Activated naive CD4-positive, alpha-beta T cell (primary cell): Measurements from ENCODE around the gene METAP1.
A peak's percentile ranks its signal among the peaks of the same experiment; 100 is the strongest.
"Not testable (repeated sequence)": the region's sequence is repeated elsewhere in the genome, so short reads cannot be mapped to it uniquely, and the experiment has no call there.

ENCODE experiments used
- DNase-seq, 4 experiments: peaks; one replicate each; lab custom pipeline; 2025; lab: John Stamatoyannopoulos, UW

METAP1 gene

DNA sequence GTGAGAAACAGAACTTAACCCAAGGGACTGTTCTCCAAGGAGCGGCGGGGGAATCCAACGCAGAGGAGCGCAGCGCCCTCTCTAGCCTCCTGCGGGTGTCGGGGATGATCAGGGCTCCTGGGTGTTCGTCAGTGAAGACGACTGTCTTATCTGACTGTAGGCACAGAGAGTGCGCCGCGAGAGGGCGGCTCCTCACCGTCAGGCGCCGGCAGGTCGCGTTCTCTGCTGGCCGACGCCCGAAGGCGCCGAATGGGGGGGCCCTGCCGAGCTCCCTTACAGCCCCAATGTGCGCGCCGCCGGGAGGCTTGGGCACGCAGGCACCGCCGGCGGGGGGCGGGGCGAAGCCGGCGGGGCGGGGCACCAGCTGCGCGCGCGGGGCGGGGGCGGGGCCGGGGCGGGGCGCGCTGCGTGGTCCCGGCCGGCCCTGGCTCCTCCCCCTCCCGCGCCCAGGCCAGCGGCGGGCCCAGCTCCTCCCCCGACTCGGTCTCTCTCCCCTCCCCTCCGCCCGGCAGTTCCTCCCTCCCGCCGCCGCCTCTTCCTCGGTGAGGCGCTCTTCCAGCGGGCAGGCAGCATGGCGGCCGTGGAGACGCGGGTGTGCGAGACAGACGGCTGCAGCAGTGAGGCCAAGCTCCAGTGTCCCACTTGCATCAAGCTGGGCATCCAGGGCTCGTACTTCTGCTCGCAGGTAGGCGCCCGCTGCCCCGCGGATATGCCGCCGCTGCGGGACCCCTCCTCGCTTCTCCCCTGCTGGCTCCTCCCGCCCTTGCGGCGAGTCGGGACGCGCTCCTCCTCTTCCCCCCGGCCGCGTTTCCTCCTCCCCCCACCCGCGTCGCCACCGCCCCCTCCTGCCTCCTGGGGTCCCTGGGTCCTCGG, at the start of gene METAP1:
Gene METAP1 (plus strand): TSS at position 539 of the 873 bp plus-strand sequence. CDS start 33 bp downstream, at position 572.
- peak; percentile 84 to 96 (median 88) for DNase-seq

DNA sequence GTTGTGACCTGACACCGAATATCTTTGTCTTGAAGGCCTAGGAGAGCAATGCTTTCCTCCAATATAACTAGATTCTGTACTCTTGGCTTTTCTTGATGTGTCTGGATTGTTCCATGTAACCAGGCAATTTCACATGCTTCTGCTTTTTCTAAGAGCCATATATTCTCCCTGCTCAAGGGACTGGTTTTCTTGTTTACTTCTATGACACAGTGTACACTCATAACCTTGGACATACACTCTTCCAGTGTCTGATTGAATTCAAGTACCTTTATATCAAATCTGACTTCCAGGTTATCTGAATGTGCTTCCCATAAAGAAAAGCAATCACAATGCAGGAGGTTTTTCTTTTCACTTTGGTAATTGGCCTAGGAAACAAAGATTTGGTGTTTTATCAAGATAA, 49.2 kb upstream of the METAP1 start:
- no peak for DNase-seq

- DNase-seq = no peak
These were observed 44.6 kb upstream of the METAP1 start for GRCh38 chr4:98950925-98951324.

DNA sequence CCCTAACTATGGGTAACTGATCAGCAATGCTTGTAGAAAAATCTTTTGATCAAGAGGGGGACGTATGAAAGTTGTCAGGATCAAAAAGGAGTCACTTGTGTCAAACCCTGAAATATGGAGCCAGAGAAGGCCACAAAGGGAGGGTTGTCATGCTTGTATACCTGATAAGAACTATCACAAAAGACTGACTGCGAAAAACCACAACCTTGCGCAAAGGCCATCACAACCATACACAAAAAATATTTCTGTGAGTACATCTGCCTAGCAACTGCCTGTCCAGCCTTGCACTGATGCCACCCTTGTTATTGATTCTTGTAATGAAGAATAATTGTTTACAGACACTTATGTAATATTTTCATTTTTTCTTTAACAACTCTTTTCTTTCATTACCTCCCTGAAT, 43.8 kb upstream of the METAP1 start:
- no peak for DNase-seq

GRCh38 chr4:98955229-98955628, 40.3 kb upstream of the METAP1 start:
- no peak for DNase-seq

- no peak for DNase-seq
These were observed 37.5 kb upstream of the METAP1 start for GRCh38 chr4:98958065-98958464.

GRCh38 chr4:98959411-98959810, 36.1 kb upstream of the METAP1 start:
- no peak for DNase-seq

GRCh38 chr4:98961770-98962169, 33.8 kb upstream of the METAP1 start:
- DNase-seq = no peak

GRCh38 chr4:98963538-98964433, 31.7 kb upstream of the METAP1 start:
- no peak for DNase-seq

DNA sequence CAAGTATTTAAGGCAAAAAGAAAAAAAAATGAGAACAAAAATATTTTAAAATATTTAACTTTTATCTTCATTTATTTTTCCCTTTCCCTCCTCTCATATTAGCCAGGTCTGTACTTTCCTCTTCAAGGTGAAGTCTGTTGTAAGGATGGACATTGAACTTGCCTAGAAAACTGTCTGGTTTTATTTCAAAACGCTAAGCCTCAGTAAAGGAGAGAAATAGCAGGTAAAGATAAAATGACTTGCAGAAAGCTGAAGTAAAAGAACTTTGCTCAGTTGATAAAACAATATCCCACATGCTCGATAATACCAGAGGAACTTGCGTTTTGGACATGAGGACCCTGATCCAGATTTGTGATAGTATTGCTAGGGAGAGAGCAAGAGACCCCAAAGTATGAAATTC, 28.6 kb upstream of the METAP1 start:
- DNase-seq = no peak

- DNase-seq = no peak
These were observed 27.7 kb upstream of the METAP1 start for GRCh38 chr4:98967786-98968329.

DNA sequence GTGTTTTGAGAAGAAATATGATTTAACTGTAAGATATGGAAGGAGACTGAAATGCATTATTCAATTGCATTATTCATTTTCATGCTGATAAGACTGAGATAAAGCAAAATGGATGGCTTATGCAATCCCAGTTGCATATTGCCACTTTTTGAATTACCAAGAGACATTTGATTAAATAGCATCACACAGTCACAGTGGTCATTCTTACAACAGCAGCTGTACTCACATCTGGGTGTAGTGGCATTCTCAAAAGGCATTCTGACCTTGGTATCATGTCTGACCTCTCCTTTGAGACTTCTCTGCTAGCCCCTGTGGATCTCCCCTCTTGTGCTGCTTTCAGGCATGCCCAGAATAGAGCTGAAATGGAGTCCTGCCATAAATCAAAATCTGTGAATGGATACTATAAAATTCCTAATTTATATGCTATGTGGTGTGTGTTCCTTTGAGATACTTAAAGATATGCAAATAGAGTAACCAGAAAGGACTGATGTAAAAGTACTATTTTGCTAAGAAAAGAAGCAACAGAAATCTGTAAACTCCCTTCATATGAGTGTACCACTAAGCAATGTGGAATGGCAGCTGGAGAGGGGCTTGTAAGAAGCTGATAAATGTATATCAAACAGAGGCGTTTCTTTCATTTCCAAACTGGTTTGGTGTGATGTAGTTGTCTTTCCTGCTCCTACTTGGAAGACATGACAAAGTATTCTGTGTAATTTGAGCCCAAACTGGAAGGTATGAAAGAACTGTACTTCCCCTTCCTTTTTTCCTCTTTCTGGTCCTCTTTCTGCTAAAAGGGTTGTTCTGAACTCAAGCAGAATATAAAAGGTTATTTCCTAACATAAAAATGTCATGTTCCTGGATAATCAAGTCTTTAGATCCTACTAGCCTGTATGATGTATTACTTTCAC, 25.4 kb upstream of the METAP1 start:
- DNase-seq = no peak

GRCh38 chr4:98976716-98977115, 18.8 kb upstream of the METAP1 start:
- no peak for DNase-seq

GRCh38 chr4:98977557-98977956, 18.0 kb upstream of the METAP1 start:
- no peak for DNase-seq

GRCh38 chr4:98987720-98988119, 7.8 kb upstream of the METAP1 start:
- DNase-seq = no peak

- DNase-seq = not testable (repeated sequence)
These were observed 2.7 kb upstream of the METAP1 start for GRCh38 chr4:98992835-98993234.

DNA sequence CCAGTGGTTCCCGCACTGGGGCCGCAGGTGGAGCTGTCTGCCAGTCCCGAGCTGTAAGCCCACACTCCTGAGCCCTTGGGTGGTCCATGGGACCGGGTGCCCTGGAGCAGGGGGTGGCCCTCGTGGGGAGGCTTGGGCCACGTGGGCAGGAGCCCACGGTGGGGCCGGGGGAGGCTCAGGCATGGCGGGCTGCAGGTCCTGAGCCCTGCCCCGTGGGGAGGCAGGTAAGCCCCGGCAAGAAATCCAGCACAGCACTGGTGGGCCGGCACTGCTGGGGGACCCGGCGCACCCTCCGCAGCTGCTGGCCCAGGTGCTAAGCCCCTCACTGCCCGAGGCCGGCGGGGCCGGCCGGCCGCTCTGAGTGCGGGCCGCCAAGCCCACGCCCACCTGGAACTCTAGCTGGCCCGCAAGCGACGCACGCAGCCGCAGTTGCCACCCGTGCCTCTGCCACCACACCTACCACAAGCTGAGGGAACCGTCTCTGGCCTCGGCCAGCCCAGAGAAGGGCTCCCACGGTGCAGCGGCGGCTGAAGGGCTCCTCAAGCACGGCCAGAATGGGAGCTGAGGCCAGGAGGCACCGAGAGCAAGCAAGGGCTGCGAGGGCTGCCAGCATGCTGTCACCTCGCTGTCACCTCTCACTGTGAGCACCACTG, 2.0 kb upstream of the METAP1 start:
- no peak for DNase-seq

- no peak for DNase-seq
These were observed 893 bp upstream of the METAP1 start for GRCh38 chr4:98994474-98995182.

GRCh38 chr4:98996056-98996764, 689 bp downstream of the METAP1 start:
- DNase-seq = peak in 2 of 4 experiments; percentile 1 to 21

- no peak for DNase-seq
These were observed 1.2 kb downstream of the METAP1 start for GRCh38 chr4:98996765-98997068.
